OCI-LY3 (cell line): ENCODE data around the gene ASPG.

Experiments used
- EZH2phosphoT487 ChIP-seq: fragments of 200-600 bp; shearing (Covaris generic); IDR thresholded peaks from 2 replicates; pipeline ENCODE4 v1.6.1; 2018; ENCODE audit warnings: antibody characterized with exemption, mixed run types, low read depth
- TF ChIP-seq, protein P1 (sequence below): fragments of 200-600, 300-600 bp; sonication (generic); IDR thresholded peaks from 2 replicates; pipeline ENCODE4 v1.5.1; 2014; ENCODE audit warnings: antibody characterized with exemption, low read length, low read depth

DNA sequence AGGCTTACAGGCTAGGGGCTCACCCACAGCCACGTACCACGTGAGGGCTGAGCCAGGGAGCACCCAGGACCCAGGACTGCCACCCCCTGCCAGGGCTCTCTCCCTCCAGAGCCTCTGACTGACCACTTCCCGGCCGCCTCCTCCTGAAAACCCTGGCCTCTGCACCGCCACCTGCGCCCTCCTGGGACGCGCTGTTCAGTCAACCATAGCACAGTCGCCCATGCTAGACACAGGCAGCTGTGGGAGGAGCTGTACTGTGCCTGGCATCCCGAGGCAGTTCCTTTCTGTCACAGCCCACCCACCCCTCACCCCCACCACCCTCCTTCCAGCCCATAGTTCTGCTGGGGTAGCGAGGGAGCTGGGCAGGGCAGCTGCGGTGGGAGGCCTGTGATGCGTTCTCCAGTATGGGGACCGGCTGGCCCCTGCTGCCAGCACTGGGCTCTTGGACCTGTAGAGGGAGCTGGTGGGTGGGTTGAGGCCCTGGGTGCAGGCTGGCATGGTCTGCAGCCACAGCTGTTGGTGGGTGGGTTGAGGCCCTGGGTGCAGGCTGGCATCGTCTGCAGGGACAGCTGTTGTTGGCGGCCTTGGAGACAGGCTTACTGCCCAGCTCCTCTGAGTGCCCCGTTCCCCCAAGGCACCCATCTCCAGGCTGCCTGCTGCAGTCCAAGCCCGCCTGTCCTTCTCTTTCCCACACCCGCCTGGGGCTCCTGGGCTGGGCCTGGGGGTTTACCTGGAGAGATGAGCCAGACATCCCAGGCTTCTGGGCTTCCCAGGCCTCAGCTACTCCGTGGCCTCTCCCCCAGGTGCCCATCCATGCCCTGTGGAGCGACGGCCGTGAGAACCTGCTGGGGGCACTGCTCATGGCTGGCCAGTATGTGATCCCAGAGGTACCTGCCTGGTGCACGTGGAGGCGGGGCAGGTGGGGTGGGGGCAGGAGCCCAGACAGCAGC lies 11.5 kb downstream of the ASPG start:
- TF ChIP-seq, protein P1, sequence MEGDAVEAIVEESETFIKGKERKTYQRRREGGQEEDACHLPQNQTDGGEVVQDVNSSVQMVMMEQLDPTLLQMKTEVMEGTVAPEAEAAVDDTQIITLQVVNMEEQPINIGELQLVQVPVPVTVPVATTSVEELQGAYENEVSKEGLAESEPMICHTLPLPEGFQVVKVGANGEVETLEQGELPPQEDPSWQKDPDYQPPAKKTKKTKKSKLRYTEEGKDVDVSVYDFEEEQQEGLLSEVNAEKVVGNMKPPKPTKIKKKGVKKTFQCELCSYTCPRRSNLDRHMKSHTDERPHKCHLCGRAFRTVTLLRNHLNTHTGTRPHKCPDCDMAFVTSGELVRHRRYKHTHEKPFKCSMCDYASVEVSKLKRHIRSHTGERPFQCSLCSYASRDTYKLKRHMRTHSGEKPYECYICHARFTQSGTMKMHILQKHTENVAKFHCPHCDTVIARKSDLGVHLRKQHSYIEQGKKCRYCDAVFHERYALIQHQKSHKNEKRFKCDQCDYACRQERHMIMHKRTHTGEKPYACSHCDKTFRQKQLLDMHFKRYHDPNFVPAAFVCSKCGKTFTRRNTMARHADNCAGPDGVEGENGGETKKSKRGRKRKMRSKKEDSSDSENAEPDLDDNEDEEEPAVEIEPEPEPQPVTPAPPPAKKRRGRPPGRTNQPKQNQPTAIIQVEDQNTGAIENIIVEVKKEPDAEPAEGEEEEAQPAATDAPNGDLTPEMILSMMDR, result 0 out of 2 replicates have a peak, but pooled peaks have one; percentile 6
- TF ChIP-seq EZH2phosphoT487, result no peak
